ENCODE measurements around the gene PRKRA. TPM values are rescaled to one million over a fixed set of nuclear protein-coding genes. Genes with fewer than 3 reads are reported as not detected.

The PRKRA gene
- 49.6 TPM for polyA plus RNA-seq (2013, experiment 1 of 2)
- 58.6 TPM for polyA plus RNA-seq (2013, experiment 2 of 2)

DNA sequence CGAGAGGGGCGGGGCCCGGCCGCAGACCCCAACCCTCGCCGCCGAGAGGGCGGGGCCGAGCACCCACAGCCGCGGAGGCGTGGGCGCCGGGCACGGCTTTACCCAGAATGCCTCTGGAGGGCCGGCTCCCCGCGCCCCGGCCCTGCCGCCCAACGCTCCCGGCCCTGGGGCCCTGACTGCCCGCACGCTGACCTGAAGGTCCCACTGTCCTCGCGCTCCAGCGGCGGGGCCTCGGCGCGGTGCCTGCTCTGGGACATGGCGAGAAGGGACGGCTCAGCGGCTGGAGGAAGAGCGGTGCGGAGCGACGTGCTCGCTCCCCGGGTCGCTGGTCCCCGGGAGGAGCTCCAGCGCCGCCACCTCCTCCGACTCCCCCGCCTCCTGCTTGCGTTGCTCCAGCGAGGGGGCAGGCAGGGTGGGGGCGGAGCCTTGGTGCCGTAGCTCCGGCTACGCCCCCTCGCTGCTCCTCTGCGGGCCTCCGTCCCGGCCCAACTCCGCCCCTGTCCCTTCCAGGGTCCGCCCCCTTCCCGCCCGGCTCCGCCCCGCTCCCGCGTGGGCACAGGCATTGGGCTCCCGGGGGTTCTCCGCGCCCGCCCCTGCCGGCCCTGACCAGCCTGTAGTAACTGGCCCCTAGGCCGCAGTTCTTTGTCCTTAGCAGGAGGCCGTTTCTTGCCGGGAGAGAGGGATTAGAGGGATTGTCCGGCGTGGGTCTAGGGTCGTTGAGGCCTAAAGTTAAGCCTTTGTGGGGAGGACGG lies at the start of gene PRKRA, which contains the start of gene PJVK:
PRKRA (minus strand) TSS at position 402 of the 752 bp plus-strand sequence; CDS start at position 257, 145 bp downstream.
PJVK (plus strand) TSS at position 605 of the 752 bp plus-strand sequence. CDS start 2,032 bp downstream, outside the sequence.
- Histone ChIP-seq H3K4me1 (ENCODE audit: insufficient read depth, low read length) (peaks cover 8% of the 10 kb centered on the region; the same call in 1 of the 2 replicates), H3K9ac (ENCODE audit: low read depth, low read length) (peak within 1 kb of the TSS; percentile 99), H3K9me3 (ENCODE audit: insufficient read depth, low read depth, low read length) (no peaks in the 10 kb centered on the region), H3K27me3 (ENCODE audit: insufficient read depth, low read length) (no peaks in the 10 kb centered on the region), H3K27ac (ENCODE audit: low read depth, low read length) (peak within 1 kb of the TSS; percentile 99), H3K4me3 (ENCODE audit: low read length) (peak within 1 kb of the TSS; percentile 70), H3K36me3 (ENCODE audit: insufficient read depth, low read length) (peaks cover 38% of the 10 kb centered on the region)
- WGBS, result 8% methylated on average over 76 of the region's 76 CpGs

GRCh38 chr2:178499640-178500039 lies 48.7 kb upstream of the PRKRA start:
- H3K36me3 ChIP-seq (ENCODE audit: insufficient read depth, low read length), result peaks cover 91% of the 10 kb centered on the region
- 93% methylated on average over 3 of the region's 3 CpGs for WGBS

GRCh38 chr2:178498137-178498536 lies 47.2 kb upstream of the PRKRA start:
- Histone ChIP-seq H3K27ac (ENCODE audit: low read depth, low read length) (no peak overlapping the region), H3K4me3 (ENCODE audit: low read length) (no peak overlapping the region), H3K27me3 (ENCODE audit: insufficient read depth, low read length) (no peaks in the 10 kb centered on the region), H3K36me3 (ENCODE audit: insufficient read depth, low read length) (peaks cover 90% of the 10 kb centered on the region), H3K4me1 (ENCODE audit: insufficient read depth, low read length) (no peaks in the 10 kb centered on the region), H3K9ac (ENCODE audit: low read depth, low read length) (no peak overlapping the region), H3K9me3 (ENCODE audit: insufficient read depth, low read depth, low read length) (no peaks in the 10 kb centered on the region)

More at GRCh38 chr2:178499640-178500039, 48.7 kb upstream of the PRKRA start:
- Histone ChIP-seq H3K9ac (ENCODE audit: low read depth, low read length) (no peak overlapping the region), H3K4me3 (ENCODE audit: low read length) (no peak overlapping the region), H3K27me3 (ENCODE audit: insufficient read depth, low read length) (no peaks in the 10 kb centered on the region), H3K27ac (ENCODE audit: low read depth, low read length) (no peak overlapping the region), H3K9me3 (ENCODE audit: insufficient read depth, low read depth, low read length) (no peaks in the 10 kb centered on the region), H3K4me1 (ENCODE audit: insufficient read depth, low read length) (no peaks in the 10 kb centered on the region)

DNA sequence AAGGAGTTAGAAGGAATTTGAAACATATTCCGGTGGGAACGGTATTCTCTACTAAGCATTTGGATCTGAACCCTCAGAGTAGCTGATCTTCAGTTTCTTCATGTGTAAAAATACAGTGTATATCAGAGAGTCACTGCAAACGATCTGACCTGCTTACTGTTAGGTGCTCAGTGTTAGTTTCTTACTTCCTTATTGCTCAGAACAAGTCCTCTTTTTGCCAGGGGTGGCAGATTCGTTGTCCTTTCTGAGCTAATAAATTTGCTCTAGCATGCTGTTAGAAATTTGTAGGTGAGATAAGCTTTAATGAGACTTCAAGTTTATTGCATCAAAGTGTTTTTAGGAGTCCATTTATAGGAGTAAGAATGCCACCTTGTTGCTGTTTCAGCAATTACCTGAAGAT lies 45.1 kb upstream of the PRKRA start:
- 96% methylated on average over 4 of the region's 4 CpGs for WGBS
- Histone ChIP-seq H3K36me3 (ENCODE audit: insufficient read depth, low read length) (peaks cover 87% of the 10 kb centered on the region), H3K9ac (ENCODE audit: low read depth, low read length) (no peak overlapping the region), H3K27ac (ENCODE audit: low read depth, low read length) (no peak overlapping the region), H3K27me3 (ENCODE audit: insufficient read depth, low read length) (no peaks in the 10 kb centered on the region), H3K4me3 (ENCODE audit: low read length) (no peak overlapping the region), H3K4me1 (ENCODE audit: insufficient read depth, low read length) (no peaks in the 10 kb centered on the region), H3K9me3 (ENCODE audit: insufficient read depth, low read depth, low read length) (no peaks in the 10 kb centered on the region)

GRCh38 chr2:178491612-178492011 lies 40.6 kb upstream of the PRKRA start:
- Histone ChIP-seq H3K27ac (ENCODE audit: low read depth, low read length) (no peak overlapping the region), H3K4me1 (ENCODE audit: insufficient read depth, low read length) (no peaks in the 10 kb centered on the region), H3K27me3 (ENCODE audit: insufficient read depth, low read length) (no peaks in the 10 kb centered on the region), H3K9ac (ENCODE audit: low read depth, low read length) (no peak overlapping the region), H3K9me3 (ENCODE audit: insufficient read depth, low read depth, low read length) (no peaks in the 10 kb centered on the region), H3K4me3 (ENCODE audit: low read length) (no peak overlapping the region), H3K36me3 (ENCODE audit: insufficient read depth, low read length) (peaks cover 56% of the 10 kb centered on the region)
- WGBS, result 97% methylated on average over 6 of the region's 6 CpGs

GRCh38 chr2:178485356-178485755 lies 34.4 kb upstream of the PRKRA start:
- no peak overlapping the region for H3K9ac ChIP-seq (ENCODE audit: low read depth, low read length)
- H3K27ac ChIP-seq (ENCODE audit: low read depth, low read length), result no peak overlapping the region
- no peaks in the 10 kb centered on the region for H3K27me3 ChIP-seq (ENCODE audit: insufficient read depth, low read length)
- peaks cover 4% of the 10 kb centered on the region; the same call in 1 of the 2 replicates for H3K36me3 ChIP-seq (ENCODE audit: insufficient read depth, low read length)
- peaks cover 16% of the 10 kb centered on the region for H3K4me1 ChIP-seq (ENCODE audit: insufficient read depth, low read length)
- H3K9me3 ChIP-seq (ENCODE audit: insufficient read depth, low read depth, low read length), result no peaks in the 10 kb centered on the region
- 87% methylated on average over 2 of the region's 3 CpGs for WGBS
- H3K4me3 ChIP-seq (ENCODE audit: low read length), result no peak overlapping the region

GRCh38 chr2:178484245-178485041 lies 33.5 kb upstream of the PRKRA start:
- 92% methylated on average over 6 of the region's 6 CpGs for WGBS
- H3K9me3 ChIP-seq (ENCODE audit: insufficient read depth, low read depth, low read length), result no peaks in the 10 kb centered on the region
- peaks cover 4% of the 10 kb centered on the region; the same call in 1 of the 2 replicates for H3K27me3 ChIP-seq (ENCODE audit: insufficient read depth, low read length)
- H3K9ac ChIP-seq (ENCODE audit: low read depth, low read length), result no peak overlapping the region
- 0 out of 2 replicates have a peak, but pooled peaks cover 3% of the 10 kb centered on the region for H3K36me3 ChIP-seq (ENCODE audit: insufficient read depth, low read length)
- H3K4me1 ChIP-seq (ENCODE audit: insufficient read depth, low read length), result peaks cover 16% of the 10 kb centered on the region
- no peak overlapping the region for H3K27ac ChIP-seq (ENCODE audit: low read depth, low read length)
- H3K4me3 ChIP-seq (ENCODE audit: low read length), result no peak overlapping the region

DNA sequence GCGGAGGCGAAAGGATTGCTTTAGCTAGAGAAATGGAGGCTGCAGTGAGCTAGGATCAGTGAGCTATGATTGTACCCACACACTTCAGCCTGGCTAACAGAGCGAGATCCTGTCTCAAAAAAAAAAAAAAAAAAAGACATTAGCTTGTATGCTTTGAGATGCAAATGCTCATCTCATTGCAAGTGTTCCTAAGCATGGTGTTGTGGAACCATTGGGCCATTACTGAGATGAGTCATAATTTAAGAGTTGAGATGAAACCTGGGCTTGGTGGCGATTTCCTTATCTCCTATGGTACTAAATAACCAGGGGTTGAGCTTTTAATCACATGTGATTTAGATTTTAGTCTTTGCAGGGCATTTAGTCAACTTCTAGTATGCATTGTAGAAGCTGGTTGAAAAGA lies 31.5 kb upstream of the PRKRA start:
- 0 out of 2 replicates have a peak, but pooled peaks cover 3% of the 10 kb centered on the region for H3K36me3 ChIP-seq (ENCODE audit: insufficient read depth, low read length)
- H3K9ac ChIP-seq (ENCODE audit: low read depth, low read length), result no peak overlapping the region
- H3K4me1 ChIP-seq (ENCODE audit: insufficient read depth, low read length), result peaks cover 16% of the 10 kb centered on the region
- peaks cover 9% of the 10 kb centered on the region for H3K27me3 ChIP-seq (ENCODE audit: insufficient read depth, low read length)
- WGBS, result 80% methylated on average over 4 of the region's 4 CpGs
- H3K9me3 ChIP-seq (ENCODE audit: insufficient read depth, low read depth, low read length), result no peaks in the 10 kb centered on the region
- peak overlapping the region; percentile 8; the same call in 1 of the 2 replicates for H3K4me3 ChIP-seq (ENCODE audit: low read length)
- no peak overlapping the region for H3K27ac ChIP-seq (ENCODE audit: low read depth, low read length)

DNA sequence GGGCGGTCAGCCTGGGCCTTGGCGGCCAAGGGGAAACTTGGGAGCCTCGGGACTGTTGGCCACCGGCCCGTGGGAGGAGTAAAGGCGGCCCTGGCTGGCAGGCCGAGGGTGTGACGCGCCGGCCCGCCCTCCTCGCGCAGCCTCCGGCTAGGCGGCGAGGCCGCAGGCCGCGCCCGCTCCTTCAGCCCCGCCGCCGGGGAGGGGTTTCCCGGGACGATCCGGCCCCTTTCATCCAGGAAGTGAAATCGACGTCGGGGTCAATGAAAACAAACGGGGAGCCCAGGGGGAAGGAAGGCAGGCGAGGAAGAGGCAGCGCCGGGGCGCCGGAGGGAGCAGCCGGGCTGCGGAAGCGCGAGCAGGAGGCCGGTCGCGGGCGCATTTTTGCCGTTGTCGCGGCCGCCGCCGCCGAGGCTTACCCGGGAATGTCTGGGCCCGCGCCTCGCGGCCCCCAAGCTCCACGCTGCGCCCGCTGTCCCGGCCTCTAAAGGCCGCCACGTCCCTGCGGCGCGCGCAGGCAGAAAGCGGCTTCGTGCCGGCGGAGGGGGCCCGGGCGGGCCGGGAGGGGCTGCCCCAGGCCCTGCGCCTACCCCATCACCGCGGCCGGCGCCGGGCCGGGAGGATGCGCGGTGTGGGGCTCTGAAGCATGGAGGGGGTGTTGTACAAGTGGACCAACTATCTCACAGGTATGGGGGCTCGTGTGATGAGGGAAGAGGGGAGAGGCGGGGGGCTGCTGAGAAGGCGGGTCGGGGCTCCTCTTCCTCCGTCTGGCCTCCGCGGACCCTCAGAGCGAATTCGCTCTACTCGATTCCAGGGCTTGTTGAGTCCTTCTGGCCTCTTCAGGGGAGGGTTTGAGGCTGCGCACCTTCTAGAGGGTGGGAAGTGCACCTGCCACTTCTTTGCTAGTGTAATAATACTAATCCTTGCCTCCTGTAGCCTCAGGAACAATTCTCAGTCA lies 29.5 kb upstream of the PRKRA start, which contains the start of gene PLEKHA3:
PLEKHA3 (plus strand) TSS at position 231 of the 955 bp plus-strand sequence; CDS start at position 644, 413 bp downstream.
- no peaks in the 10 kb centered on the region for H3K9me3 ChIP-seq (ENCODE audit: insufficient read depth, low read depth, low read length)
- no peaks in the 10 kb centered on the region for H3K36me3 ChIP-seq (ENCODE audit: insufficient read depth, low read length)
- peak within 1 kb of the TSS; percentile 89 for H3K4me3 ChIP-seq (ENCODE audit: low read length)
- H3K27ac ChIP-seq (ENCODE audit: low read depth, low read length), result peak within 1 kb of the TSS; percentile 70; the same call in 1 of the 2 replicates
- peaks cover 16% of the 10 kb centered on the region for H3K4me1 ChIP-seq (ENCODE audit: insufficient read depth, low read length)
- WGBS, result 1% methylated on average over 92 of the region's 92 CpGs
- peak within 1 kb of the TSS; percentile 75 for H3K9ac ChIP-seq (ENCODE audit: low read depth, low read length)
- H3K27me3 ChIP-seq (ENCODE audit: insufficient read depth, low read length), result peaks cover 9% of the 10 kb centered on the region

DNA sequence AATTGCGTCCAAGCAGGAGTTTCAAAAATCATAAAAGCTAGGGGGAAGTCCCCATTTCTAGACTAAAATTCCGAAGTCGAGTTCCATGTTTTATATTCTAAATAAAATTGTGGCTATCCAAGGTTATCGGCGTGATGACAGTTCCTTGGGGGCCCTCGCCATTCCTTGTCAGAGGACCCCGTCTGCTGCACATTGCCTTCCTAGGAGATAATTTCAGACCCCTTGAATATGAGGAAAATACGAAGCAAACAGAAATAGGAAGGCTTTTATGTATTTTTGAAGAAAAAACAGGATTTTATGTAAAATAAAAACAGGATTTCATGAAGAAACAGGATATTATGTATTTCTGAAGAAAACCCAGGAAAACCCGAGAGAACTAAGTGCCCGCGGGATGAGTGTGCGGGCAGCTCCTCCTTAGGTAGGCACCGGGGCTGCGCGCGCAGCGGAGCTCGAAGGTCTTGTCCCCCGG lies 28.8 kb upstream of the PRKRA start:
- peak overlapping the region; percentile 75 for H3K9ac ChIP-seq (ENCODE audit: low read depth, low read length)
- H3K9me3 ChIP-seq (ENCODE audit: insufficient read depth, low read depth, low read length), result no peaks in the 10 kb centered on the region
- peak overlapping the region; percentile 89 for H3K4me3 ChIP-seq (ENCODE audit: low read length)
- no peaks in the 10 kb centered on the region for H3K36me3 ChIP-seq (ENCODE audit: insufficient read depth, low read length)
- peaks cover 16% of the 10 kb centered on the region for H3K4me1 ChIP-seq (ENCODE audit: insufficient read depth, low read length)
- 28% methylated on average over 19 of the region's 19 CpGs for WGBS
- H3K27me3 ChIP-seq (ENCODE audit: insufficient read depth, low read length), result peaks cover 9% of the 10 kb centered on the region
- H3K27ac ChIP-seq (ENCODE audit: low read depth, low read length), result peak overlapping the region; percentile 70; the same call in 1 of the 2 replicates
